HUES6 (cell line): ENCODE measurements around the gene UPB1.
A peak's percentile ranks its signal among the peaks of the same experiment; 100 is the strongest.
"Not testable (repeated sequence)": the region's sequence is repeated elsewhere in the genome, so short reads cannot be mapped to it uniquely, and the experiment has no call there.

ENCODE experiments used
- H3K27ac ChIP-seq: 2 replicates; pipeline ENCODE4 v1.7.0; 2013; ENCODE audit warnings: low read depth, mild to moderate bottlenecking, low read length, inconsistent platforms
- H3K27me3 ChIP-seq: 2 replicates; pipeline ENCODE4 v1.6.1; 2013; ENCODE audit warnings: low read length; ENCODE audit not compliant: control insufficient read depth, insufficient read depth
- H3K36me3 ChIP-seq: 2 replicates; pipeline ENCODE4 v1.6.1; 2013; ENCODE audit warnings: low read length; ENCODE audit not compliant: control insufficient read depth, insufficient read depth
- H3K4me1 ChIP-seq: 2 replicates; pipeline ENCODE4 v1.6.1; 2013; ENCODE audit warnings: low read length; ENCODE audit not compliant: control insufficient read depth, insufficient read depth
- H3K4me3 ChIP-seq: 2 replicates; pipeline ENCODE4 v1.5.1; 2013; ENCODE audit warnings: low read depth, low read length
- H3K9ac ChIP-seq: one replicate; pipeline ENCODE4 v1.6.1; 2013; ENCODE audit warnings: mild to moderate bottlenecking, low read length
- H3K9me3 ChIP-seq: 2 replicates; pipeline ENCODE4 v1.6.1; 2013; ENCODE audit warnings: low read depth, low read length; ENCODE audit not compliant: control insufficient read depth, insufficient read depth

UPB1 gene

DNA sequence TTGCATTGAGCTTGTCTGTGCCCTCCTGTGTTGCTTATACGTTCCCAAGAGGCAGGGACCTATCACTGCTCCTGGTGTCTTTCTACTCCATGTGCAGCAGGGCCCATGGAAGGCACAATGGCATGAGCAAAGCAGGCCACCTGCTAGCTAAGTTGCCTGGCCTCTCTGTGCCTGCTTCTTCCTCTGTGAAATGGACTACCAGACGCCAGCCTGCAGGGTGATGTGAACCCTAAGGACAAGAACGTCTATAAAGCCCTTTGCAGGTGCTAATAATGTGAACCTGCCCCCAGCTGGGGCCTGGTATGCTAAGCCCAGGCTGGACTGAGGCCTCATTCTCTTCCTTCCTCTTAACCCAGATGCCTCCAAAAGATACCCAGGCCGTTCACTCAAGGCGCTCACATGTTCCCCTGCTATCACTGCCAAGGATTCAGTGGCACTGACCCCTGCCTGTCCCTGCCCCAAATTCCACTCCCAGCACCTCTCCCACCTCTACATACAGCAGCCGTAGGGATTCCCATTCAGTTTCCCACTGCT is 55.8 kb downstream of the UPB1 start:
- no peak overlapping the region for H3K4me3 ChIP-seq
- no peak overlapping the region for H3K27ac ChIP-seq
- no peaks in the 10 kb centered on the region for H3K27me3 ChIP-seq
- peaks cover 46% of the 10 kb centered on the region for H3K36me3 ChIP-seq
- peaks cover 10% of the 10 kb centered on the region for H3K4me1 ChIP-seq
- H3K9me3 ChIP-seq: no peaks in the 10 kb centered on the region
- H3K9ac ChIP-seq: no peak overlapping the region

DNA sequence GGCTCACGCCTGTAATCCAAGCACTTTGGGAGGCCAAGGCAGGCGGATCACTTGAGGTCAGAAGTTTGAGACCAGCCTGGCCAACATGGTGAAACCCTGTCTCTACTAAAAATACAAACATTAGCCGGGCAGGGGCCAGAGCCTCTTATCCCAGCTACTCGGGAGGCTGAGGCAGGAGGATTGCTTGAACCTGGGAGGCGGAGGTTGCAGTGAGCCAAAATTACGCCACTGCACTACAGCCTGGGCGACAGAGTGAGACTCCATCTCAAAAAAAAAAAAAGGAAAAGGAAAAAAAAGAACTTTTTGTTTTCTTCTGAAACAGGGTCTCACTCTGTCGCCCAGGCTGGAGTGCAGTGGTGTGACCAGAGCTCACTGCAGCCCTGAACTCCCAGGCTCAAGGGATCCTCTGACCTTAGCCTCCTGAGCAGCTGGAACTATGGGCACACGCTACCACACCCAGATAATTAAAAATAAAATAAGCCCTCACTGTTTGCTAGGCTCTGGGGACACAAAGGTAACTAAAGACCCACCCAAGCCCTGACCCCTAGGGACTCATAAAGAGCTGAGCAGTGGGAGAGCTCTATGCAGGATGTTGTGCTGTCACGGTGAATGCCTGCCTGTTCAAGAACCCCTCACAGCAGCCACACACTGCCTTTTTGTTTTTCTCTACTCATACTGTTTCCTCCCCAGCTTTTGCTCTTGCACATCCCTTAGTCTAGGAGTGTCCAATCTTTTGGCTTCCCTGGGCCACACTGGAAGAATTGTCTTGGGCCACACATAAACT is 57.6 kb downstream of the UPB1 start:
- peaks cover 38% of the 10 kb centered on the region for H3K36me3 ChIP-seq
- not testable (repeated sequence) for H3K27ac ChIP-seq, H3K27me3 ChIP-seq, H3K9me3 ChIP-seq, H3K9ac ChIP-seq
- peaks cover 10% of the 10 kb centered on the region for H3K4me1 ChIP-seq
- 0 out of 2 replicates have a peak overlapping the region, but pooled peaks have one; percentile 100 for H3K4me3 ChIP-seq

DNA sequence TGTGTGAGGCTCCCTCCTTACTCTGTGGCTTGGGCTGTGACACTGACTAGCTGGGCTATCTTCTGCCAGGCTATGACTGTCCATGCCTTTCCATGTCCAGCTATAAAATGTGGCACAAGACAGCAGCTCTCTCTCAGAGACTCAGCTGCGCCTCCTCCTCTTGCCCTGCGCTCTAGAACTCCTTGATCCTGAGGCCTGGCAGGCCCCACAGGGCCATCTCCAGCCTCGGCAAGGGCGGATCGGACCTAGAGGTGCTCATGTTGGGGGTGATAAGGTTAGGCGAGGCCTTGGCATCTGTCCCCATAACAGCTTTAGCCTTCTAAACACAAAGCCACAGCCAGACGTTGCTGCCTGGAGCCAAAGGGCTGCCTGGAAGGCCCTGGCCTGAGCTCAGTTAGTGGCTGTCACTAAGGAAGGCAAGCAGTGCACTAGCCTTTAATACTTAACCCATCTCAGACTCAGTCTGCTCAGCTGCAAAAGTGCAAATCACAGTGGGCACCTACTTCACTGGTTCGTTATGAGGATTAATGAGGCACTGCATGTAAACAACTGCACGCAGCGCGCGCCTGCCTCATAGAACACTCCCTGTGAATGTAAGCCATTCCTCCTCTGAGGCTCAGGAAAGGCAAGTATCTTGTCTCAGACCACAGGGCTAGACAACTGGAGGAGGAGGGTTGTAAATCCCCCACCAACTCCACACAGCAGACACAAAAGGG is 58.6 kb downstream of the UPB1 start:
- Histone ChIP-seq H3K9ac (peak overlapping the region; percentile 95), H3K36me3 (peaks cover 38% of the 10 kb centered on the region), H3K27ac (no peak overlapping the region), H3K9me3 (no peaks in the 10 kb centered on the region), H3K4me1 (peaks cover 10% of the 10 kb centered on the region), H3K4me3 (peak overlapping the region; percentile 100), H3K27me3 (no peaks in the 10 kb centered on the region)

DNA sequence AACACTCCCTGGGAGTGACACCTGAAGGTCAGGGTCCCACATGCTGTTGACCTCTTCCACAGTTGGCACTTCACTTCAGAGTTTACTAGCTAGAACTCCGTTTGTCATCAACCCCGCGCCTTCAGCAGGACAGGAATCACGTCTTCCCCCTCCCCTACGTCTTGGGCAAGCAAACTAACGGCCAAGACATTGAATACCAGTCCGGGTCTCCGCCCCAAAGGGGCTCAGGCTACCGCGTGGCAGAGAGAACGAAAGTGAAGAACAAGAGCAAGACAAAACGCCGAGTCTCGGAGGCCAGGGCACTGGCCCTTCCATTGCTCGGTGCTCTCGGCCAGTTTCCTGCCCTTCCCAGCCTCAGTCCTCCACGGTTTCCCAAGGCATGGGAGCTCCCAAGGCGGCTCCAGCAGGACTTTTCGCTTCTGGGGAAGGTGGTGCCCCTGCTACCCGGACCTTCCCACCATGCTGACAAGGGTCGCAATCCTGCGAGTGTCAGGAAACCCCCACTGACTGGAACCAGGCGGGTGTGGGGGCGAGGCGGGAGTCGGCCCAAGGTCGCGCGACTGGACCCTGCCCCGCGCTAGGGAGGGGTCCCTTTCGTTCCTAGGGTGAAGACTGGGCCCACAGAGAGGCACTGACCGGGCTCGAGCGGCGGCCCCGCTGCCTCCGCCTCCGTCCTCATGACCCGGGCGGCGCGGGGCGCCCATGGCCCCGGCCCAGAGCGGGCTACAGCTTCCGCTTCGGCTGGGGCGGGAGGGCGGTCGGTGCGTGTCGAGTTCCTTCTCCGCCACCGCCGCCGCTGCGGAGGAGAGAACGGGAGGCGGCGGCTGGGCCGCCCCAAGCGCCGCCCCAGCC is 59.4 kb downstream of the UPB1 start, which contains the start of gene GUCD1:
Gene GUCD1, minus strand, starts transcription at position 826 of the 852 bp plus-strand sequence. Its CDS starts 147 bp downstream, at position 679.
- Histone ChIP-seq H3K36me3 (peaks cover 41% of the 10 kb centered on the region), H3K9me3 (no peaks in the 10 kb centered on the region), H3K4me1 (peaks cover 10% of the 10 kb centered on the region), H3K9ac (peak within 1 kb of the TSS; percentile 99), H3K27me3 (no peaks in the 10 kb centered on the region), H3K27ac (peak within 1 kb of the TSS; percentile 98), H3K4me3 (peak within 1 kb of the TSS; percentile 100)

DNA sequence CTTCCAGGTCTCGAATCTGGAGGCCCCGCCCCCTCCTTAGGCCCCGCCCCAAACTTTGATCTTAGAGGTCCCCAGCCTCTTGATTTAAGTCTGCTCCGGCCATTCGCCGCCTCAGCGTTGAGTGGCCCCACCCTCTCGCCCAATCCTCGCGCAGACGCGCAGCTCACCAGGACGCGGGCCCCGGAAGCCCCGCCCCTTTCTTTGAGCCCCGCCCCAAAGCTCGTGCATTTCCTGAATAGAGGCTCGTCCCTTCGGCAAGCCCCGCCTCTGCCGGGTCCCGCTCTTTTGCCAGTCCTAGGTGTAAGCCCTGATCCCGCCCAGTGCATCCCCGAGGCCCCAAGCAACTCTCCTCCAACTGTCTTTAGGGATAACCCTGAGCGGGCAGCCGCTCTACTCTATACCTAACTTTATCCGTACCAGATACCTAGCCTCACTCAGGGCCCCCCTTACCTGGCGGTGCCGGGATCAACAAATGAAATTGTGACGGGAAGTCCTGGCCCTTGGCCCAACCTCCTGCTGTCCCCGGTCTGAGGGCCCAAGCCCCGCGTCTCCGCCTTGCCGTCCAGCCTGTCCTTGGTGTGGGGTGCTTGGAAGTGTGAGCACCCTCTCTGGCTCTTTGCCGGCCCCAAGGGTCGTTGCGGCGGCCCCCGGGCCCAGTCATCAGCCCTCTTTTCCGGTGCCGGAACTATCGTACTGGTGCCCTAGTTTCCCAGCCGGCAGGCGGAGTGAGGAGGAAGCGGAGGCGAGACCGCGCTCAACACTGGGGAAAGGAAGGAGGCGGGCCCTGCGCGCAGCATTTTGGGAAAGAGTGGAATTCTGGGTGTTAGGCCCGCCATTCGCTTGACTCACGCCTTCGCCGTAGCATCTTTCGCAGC is 60.3 kb downstream of the UPB1 start, which contains the start of gene SNRPD3:
Gene SNRPD3, plus strand, starts transcription at position 835 of the 875 bp plus-strand sequence. CDS start 1,676 bp downstream, outside the sequence.
- peaks cover 10% of the 10 kb centered on the region for H3K4me1 ChIP-seq
- H3K36me3 ChIP-seq: peaks cover 39% of the 10 kb centered on the region
- peak within 1 kb of the TSS; percentile 100 for H3K4me3 ChIP-seq

DNA sequence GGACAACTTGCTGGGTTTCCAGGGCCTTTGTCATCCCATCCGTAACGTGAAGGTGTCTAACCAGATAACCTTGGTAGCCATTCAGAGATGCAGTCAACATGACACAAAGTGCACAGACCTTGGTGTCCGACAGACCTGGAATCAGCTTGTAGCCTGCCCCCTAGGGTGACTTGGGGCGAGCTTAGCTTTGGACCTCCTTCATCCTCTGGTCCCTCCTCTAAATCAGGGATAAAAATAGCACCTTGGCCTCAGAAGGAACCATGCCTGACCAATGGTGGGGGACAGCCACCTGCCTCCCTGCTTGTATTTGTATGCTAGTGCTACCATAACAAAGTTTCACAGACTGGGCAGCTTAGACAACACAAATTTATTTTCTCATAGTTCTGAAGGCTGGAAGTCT is 64.3 kb downstream of the UPB1 start:
- Histone ChIP-seq H3K9ac (no peak overlapping the region), H3K36me3 (peaks cover 64% of the 10 kb centered on the region), H3K4me3 (no peak overlapping the region)

More for the DNA sequence above, 60.3 kb downstream of the UPB1 start, which contains the start of gene SNRPD3:
- no peaks in the 10 kb centered on the region for H3K27me3 ChIP-seq
- peak within 1 kb of the TSS; percentile 99 for H3K9ac ChIP-seq
- peak within 1 kb of the TSS; percentile 98 for H3K27ac ChIP-seq
- no peaks in the 10 kb centered on the region for H3K9me3 ChIP-seq

DNA sequence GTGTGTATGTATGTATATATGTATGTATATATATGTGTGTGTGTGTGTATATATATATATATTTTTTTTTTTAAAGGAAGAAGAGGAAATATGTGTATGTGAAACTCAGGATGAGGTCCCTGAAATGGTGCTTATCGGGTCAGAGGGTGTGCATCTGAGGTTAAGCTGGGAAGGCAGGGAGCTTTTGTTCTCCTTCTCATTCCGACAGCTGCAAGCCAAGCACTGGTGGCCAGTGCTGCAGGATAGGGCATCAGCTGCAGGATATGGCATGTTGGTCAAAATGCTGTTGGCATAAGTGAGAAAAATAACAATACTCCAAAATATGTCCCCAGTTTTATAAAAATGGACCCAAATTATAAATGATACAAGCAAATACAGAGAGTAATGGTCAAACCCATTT is 68.1 kb downstream of the UPB1 start:
- Histone ChIP-seq H3K9ac (no peak overlapping the region), H3K27ac (no peak overlapping the region), H3K36me3 (peaks cover 80% of the 10 kb centered on the region), H3K4me1 (no peaks in the 10 kb centered on the region; the same call in 1 of the 2 replicates), H3K27me3 (no peaks in the 10 kb centered on the region), H3K9me3 (no peaks in the 10 kb centered on the region), H3K4me3 (no peak overlapping the region)

More for the DNA sequence above, 64.3 kb downstream of the UPB1 start:
- no peak overlapping the region for H3K27ac ChIP-seq
- no peaks in the 10 kb centered on the region for H3K9me3 ChIP-seq
- H3K4me1 ChIP-seq: no peaks in the 10 kb centered on the region
- no peaks in the 10 kb centered on the region for H3K27me3 ChIP-seq

DNA sequence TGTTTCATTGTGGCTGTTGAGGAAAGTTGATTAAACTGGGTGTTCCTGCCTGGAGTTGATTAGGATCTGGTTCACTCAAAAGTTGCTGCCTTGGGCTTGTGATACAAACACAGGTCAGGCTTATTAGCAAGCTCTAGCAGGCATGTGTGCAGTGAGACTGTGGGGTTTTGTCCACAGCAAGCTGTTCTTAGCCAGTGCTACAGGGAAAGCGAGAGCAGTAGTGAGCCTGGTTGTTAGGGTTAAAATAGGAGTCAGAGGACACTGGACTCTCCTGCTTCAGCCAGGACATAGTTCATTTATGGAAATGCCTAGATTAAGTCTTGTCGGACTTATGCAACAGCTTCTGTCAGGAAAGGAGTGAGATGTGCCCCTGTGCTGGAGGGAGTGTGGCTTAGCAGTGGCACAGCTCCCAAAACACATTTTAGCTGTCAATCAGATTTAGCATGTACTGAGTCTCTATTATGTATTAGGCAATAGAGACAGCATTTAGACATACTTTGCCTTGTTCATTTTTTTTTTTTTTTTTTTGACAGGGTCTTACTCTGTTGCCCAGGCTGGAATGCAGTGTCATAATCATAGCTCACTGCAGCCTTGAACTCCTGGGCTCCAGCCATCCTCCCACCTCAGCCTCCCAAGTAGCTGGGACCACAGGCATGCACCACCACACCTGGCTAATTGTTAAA is 69.4 kb downstream of the UPB1 start:
- Histone ChIP-seq H3K9me3 (no peaks in the 10 kb centered on the region), H3K4me3 (no peak overlapping the region), H3K4me1 (no peaks in the 10 kb centered on the region; the same call in 1 of the 2 replicates), H3K27me3 (no peaks in the 10 kb centered on the region), H3K36me3 (peaks cover 75% of the 10 kb centered on the region), H3K9ac (no peak overlapping the region), H3K27ac (no peak overlapping the region)

DNA sequence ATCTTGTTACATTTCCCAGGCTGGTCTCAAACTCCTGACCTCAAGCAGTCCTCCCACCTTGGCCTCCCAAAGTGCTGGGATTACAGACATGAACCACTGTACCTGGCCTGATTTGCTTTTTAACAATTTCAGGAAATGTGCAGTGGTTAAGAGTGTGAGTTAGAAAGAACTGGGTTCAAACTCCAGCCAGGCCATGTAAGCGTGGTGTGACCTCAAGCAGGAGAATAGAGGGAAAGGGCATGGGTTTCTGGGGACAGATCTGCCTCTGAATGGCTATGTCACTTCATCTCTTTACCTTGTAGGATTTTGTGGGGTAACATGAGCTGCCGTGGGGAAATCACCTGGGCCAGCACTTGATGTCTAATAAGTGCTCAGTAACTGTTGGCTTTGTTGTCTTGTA is 69.9 kb downstream of the UPB1 start:
- no peaks in the 10 kb centered on the region; the same call in 1 of the 2 replicates for H3K4me1 ChIP-seq
- H3K27ac ChIP-seq: no peak overlapping the region
- H3K36me3 ChIP-seq: peaks cover 78% of the 10 kb centered on the region
- no peak overlapping the region for H3K9ac ChIP-seq
- H3K27me3 ChIP-seq: no peaks in the 10 kb centered on the region
- H3K9me3 ChIP-seq: no peaks in the 10 kb centered on the region
- H3K4me3 ChIP-seq: no peak overlapping the region
